ENCODE results near the gene KDM6A.
"Not testable (repeated sequence)": the region's sequence is repeated elsewhere in the genome, so short reads cannot be mapped to it uniquely, and the experiment has no call there.

The KDM6A gene

DNA sequence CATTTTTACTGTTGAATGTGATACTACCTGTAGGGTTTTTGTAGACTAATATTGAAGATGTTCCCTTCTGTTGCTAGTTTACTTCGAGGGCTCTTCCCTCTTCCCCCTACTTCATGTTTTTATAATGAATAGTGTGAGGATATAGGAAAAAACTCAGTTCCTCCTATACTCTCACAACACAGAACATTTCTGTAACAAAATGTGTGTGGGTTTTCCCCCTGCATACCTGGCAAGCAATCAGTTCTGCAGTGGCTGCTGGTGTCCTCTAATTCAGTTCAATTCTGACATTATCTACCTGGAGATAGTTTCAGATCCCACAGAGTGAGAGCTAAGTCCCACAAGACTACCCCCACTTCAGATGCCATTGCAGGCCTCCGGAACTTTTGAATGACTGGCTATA lies 107.9 kb downstream of the KDM6A start:
- H3K27ac ChIP-seq: no peak overlapping the region
- no peak for TF ChIP-seq ZFX (IDR thresholded peaks at IDR 0.05; ENCODE audit: borderline replicate concordance)
- TF ChIP-seq, protein P1, sequence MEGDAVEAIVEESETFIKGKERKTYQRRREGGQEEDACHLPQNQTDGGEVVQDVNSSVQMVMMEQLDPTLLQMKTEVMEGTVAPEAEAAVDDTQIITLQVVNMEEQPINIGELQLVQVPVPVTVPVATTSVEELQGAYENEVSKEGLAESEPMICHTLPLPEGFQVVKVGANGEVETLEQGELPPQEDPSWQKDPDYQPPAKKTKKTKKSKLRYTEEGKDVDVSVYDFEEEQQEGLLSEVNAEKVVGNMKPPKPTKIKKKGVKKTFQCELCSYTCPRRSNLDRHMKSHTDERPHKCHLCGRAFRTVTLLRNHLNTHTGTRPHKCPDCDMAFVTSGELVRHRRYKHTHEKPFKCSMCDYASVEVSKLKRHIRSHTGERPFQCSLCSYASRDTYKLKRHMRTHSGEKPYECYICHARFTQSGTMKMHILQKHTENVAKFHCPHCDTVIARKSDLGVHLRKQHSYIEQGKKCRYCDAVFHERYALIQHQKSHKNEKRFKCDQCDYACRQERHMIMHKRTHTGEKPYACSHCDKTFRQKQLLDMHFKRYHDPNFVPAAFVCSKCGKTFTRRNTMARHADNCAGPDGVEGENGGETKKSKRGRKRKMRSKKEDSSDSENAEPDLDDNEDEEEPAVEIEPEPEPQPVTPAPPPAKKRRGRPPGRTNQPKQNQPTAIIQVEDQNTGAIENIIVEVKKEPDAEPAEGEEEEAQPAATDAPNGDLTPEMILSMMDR (IDR thresholded peaks at IDR 0.05): no peak

DNA sequence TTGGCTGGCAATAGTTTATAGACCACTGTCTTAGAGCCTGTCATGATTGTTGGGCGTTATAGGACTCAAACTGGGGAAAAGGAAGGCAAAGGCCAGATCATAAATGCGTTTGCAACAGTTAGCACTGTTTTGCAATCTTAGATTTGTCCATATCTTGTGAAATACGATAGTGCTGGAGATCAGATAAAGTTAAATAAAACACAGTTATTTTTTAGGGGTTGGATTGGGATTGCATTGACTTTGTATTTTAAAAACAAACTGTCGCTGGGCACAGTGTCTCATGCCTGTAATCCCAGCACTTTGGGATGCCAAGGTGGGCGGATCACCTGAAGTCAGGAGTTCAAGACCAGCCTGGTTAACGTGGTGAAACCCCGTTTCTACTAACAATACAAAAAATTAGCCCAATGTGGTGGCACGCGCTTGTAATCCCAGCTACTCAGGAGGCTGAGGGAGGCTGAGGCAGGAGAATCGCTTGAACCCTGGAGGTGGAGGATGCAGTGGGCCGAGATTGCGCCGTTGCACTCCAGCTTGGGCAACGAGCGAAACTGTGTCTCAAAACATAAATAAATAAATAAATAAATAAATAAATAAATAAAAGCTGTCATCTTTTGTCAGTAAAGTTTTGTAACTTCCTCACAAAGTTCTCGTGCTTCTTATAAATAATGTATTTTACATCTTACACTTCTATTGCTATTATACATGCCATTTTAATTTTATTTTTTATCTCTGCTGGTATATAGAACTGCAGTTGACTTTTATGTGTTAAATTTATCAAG lies 117.2 kb downstream of the KDM6A start:
- no peak overlapping the region for H3K27ac ChIP-seq
- no peak for TF ChIP-seq ZFX (IDR thresholded peaks at IDR 0.05; ENCODE audit: borderline replicate concordance)
- TF ChIP-seq, protein P1 (IDR thresholded peaks at IDR 0.05): no peak

DNA sequence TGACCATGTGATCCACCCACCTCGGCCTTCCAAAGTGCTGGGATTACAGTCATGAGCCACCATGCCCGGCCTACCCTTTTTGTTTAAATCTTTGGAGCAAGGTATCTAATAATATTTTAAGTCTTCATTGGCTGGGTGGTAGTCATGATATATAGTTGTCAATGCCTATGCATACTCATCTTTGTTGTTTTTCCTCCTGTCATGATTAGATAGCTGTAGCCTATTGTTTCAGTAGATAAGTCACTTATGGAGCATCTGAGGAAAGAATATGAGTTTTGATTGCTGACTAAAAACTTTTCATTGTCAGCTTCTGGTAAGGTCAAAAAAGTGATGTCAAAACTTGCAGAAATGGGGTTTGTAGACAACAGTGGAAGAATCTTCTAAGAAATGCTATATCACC lies 119.8 kb downstream of the KDM6A start:
- H3K27ac ChIP-seq: no peak overlapping the region
- TF ChIP-seq ZFX (IDR thresholded peaks at IDR 0.05; ENCODE audit: borderline replicate concordance): no peak
- TF ChIP-seq, protein P1 (IDR thresholded peaks at IDR 0.05): no peak

DNA sequence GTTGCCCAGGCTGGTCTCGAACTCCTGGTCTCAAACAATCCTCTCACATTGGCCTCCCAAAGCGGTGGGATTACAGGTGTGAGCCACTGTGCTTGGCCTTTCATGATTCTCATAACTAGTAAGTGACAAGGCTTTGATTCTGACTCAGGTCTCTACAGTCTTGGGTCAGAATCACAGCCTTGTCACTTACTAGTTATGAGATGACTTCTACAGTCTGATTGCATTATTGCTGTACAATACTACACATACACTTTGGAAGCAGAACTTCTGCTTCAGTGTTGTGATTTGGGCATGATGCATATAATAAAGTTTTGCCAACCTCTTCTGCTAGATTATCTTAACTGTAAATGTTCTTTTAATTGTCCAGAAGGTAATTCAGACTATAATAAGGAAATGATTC lies 123.3 kb downstream of the KDM6A start:
- TF ChIP-seq, protein P1 (IDR thresholded peaks at IDR 0.05): no peak
- TF ChIP-seq ZFX (IDR thresholded peaks at IDR 0.05; ENCODE audit: borderline replicate concordance): no peak
- H3K27ac ChIP-seq: no peak overlapping the region

DNA sequence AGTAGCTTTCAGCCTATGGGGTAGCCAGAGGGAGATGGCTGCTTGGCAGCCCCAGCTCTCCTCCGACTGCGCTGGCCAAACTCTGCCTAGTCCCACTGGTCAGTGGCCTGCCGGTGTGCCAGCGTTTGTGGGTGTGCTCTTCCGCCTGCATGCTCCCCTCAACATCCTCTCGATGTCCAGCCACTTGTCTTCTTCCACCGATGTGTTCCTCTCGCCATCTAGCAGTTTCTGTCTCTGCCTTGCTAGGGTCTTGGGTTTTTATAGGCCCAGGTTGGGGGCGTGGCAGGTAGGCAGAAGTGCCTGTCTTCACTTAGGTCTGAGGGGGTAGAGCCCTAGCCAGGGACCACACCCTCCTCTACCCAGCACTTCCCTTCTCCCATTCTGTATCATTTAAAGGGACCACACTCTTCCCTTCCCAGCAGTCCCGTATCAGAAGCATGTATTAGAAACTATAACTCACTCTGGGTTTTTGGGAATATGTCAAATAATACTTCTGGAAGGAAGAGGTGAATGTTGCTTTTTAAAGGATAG lies 124.4 kb downstream of the KDM6A start:
- TF ChIP-seq ZFX (IDR thresholded peaks at IDR 0.05; ENCODE audit: borderline replicate concordance): no peak
- TF ChIP-seq, protein P1 (IDR thresholded peaks at IDR 0.05): no peak
- H3K27ac ChIP-seq: no peak overlapping the region

DNA sequence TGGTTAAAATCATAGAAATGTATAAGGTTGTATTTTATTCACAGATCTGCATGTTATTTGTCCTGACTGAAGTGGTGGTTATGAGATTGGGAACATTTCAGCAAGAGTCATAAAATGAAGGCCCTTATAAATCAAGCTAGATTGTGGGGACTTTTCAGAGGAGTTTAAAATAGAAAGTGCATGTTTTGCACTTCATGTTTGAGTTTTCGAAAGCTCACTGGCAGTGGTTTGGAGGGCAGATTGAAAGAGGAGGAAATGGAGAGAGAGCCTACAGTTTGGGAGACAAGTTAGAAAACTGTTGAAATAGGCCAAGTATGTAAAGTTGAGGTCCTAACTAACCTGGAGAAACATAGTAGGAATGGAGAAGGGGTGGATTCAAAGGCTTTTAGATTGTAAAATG lies 124.9 kb downstream of the KDM6A start:
- TF ChIP-seq, protein P1 (IDR thresholded peaks at IDR 0.05): no peak
- TF ChIP-seq ZFX (IDR thresholded peaks at IDR 0.05; ENCODE audit: borderline replicate concordance): no peak
- no peak overlapping the region for H3K27ac ChIP-seq

DNA sequence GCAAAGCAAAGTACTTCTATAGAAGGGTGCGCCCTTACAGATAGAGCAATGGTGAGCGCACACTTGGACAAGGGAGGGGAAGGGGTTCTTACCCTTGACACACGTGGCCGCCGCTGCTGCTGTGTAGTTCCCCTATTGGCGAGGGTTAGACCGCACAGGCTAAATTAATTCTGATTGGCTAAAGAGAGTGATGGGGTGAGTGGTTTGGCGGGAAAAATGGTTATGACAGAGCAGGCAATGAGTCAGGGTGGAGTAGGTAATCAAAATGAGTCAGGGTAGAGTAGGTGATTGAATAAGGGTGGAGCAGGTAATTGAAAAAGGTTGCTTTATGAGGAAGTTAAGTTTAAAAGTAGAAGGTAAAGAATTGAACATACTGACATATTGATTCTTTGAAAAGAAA lies 126.2 kb downstream of the KDM6A start:
- not testable (repeated sequence) for H3K27ac ChIP-seq

DNA sequence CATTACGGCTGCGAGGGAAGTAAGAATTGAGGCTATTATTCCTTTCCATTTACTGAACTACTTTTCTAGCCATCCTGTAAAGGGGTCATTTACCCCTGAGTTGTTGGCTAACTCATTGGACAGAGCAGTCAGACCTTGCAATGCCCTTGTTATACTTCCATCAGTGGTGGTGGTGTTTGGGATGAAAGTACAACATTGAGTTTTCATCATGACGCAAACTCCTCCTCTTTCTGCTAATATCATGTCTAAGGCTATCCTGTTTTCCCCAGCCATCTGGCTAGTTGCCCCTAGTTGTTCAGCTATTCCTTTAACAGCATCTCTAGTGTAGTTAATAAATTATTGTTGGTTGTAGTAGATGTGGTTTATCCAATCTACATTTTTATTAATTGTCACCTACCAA lies 126.9 kb downstream of the KDM6A start:
- not testable (repeated sequence) for H3K27ac ChIP-seq

All from 22Rv1 (cell line).